K562 (cell line): Measurements from ENCODE around the gene CD248. TPM values are rescaled to one million over a fixed set of nuclear protein-coding genes. Genes with fewer than 3 reads are reported as not detected.

Source experiments
- CEBPB ChIP-seq: fragments of 450-650 bp; IDR thresholded peaks from 2 replicates; pipeline ENCODE4 v1.6.1; 2016; ENCODE audit warnings: missing genetic modification characterization, missing compliant biosample characterization
- CREB3 ChIP-seq: fragments of 450-650 bp; conservative IDR thresholded peaks from 2 replicates; pipeline ENCODE4 v1.6.1; 2016; ENCODE audit warnings: missing genetic modification characterization, low read depth, mild to moderate bottlenecking, missing compliant biosample characterization, moderate library complexity
- CUX1 ChIP-seq: fragments of 200-800 bp; sonication (Bioruptor generic); IDR thresholded peaks from 2 replicates; pipeline ENCODE4 v1.6.1; 2016; ENCODE audit warnings: missing genetic modification characterization, missing compliant biosample characterization
- EGR1 ChIP-seq: fragments of 450-650 bp; conservative IDR thresholded peaks from 2 replicates; pipeline ENCODE4 v1.6.1; 2017; ENCODE audit warnings: mild to moderate bottlenecking
- FOXP4 ChIP-seq: sonication (generic); formaldehyde crosslinking; IDR thresholded peaks from 2 replicates; pipeline ENCODE4 v1.8.0; 2022; ENCODE audit warnings: mild to moderate bottlenecking, missing genetic modification reagents, borderline replicate concordance
- HDAC2 ChIP-seq: fragments of 450-650 bp; IDR thresholded peaks from 2 replicates; pipeline ENCODE4 v1.6.1; 2016; ENCODE audit warnings: mild to moderate bottlenecking
- JUN ChIP-seq, 2 experiments: sonication (generic) in 1 of 2; formaldehyde crosslinking in 1 of 2; IDR thresholded peaks; 2 replicates each; pipeline versions ENCODE4 v1.6.1 to v1.8.0; 2012 to 2022; ENCODE audit warnings: borderline replicate concordance in 2 of 2, mild to moderate bottlenecking in 2 of 2, improper control_type of control experiment in 1 of 2, low read depth in 1 of 2, low read length in 1 of 2, missing genetic modification reagents in 1 of 2
- MAFF ChIP-seq: IDR thresholded peaks from 2 replicates; pipeline ENCODE4 v1.6.1; 2012; ENCODE audit warnings: low read length, improper control_type of control experiment
- NFATC3 ChIP-seq: fragments of 450-650 bp; IDR thresholded peaks from 2 replicates; pipeline ENCODE4 v1.6.1; 2017; ENCODE audit warnings: mild to moderate bottlenecking
- NRF1 ChIP-seq, 2 experiments: fragments of 450-650 bp; IDR thresholded peaks in 1 of 2; conservative IDR thresholded peaks in 1 of 2; 2 replicates each; pipeline ENCODE4 v1.6.1; 2014; ENCODE audit warnings: mild to moderate bottlenecking in 2 of 2
- POLR2A ChIP-seq: fragments of 450-650 bp; conservative IDR thresholded peaks from 2 replicates; pipeline ENCODE4 v1.6.1; 2016
- USF1 ChIP-seq: sonication (generic); formaldehyde crosslinking; IDR thresholded peaks from 2 replicates; pipeline ENCODE4 v1.9.0; 2022; ENCODE audit warnings: mild to moderate bottlenecking, missing genetic modification reagents
- XRCC5 ChIP-seq: fragments of 200-400 bp; formaldehyde crosslinking; IDR thresholded peaks from 2 replicates; pipeline ENCODE4 v1.6.1; 2017; ENCODE audit warnings: low read depth, mild to moderate bottlenecking, low read length
- YY1 ChIP-seq, 3 experiments: IDR thresholded peaks; 2 replicates each; pipeline ENCODE4 v1.6.1; 2011; ENCODE audit warnings: low read length in 2 of 3, mild to moderate bottlenecking in 2 of 3, moderate library complexity in 2 of 3, borderline replicate concordance in 1 of 3, control low read depth in 1 of 3, low read depth in 1 of 3; ENCODE audit not compliant: insufficient read depth in 3 of 3, insufficient replicate concordance in 2 of 3, control insufficient read depth in 1 of 3, insufficient read length in 1 of 3; ENCODE audit errors: extremely low read depth in 1 of 3
- ZNF23 ChIP-seq: fragments of 250-450 bp; sonication (Bioruptor Pico); IDR thresholded peaks from 2 replicates; pipeline ENCODE4 v1.4.0; 2020; ENCODE audit warnings: mild to moderate bottlenecking
- ZNF232 ChIP-seq: sonication (generic); formaldehyde crosslinking; IDR thresholded peaks from 2 replicates; pipeline ENCODE4 v1.8.0; 2022; ENCODE audit warnings: mild to moderate bottlenecking, missing genetic modification reagents
- ZNF561 ChIP-seq: fragments of 450-650 bp; formaldehyde crosslinking; conservative IDR thresholded peaks from 2 replicates; pipeline ENCODE4 v1.4.0; 2020; ENCODE audit warnings: mild to moderate bottlenecking, moderate library complexity
- polyA plus RNA-seq, 8 experiments: library from polyadenylated mRNA; depleted of rRNA in 4 of 8; stranded (reverse) in 5 of 8; unstranded in 3 of 8; fragments of >200 nt; fragmentation: Nextera tagmentation in 2 of 8; fragmentation: Illumina TruSeq in 1 of 8; extraction: Ambion mirVana in 2 of 8; extraction: Trizol in 1 of 8; gene quantifications; 2 replicates each; pipeline versions ENCODE4 v1.2.1 to v1.2.3, GENCODE V29; 2011 to 2014; ENCODE audit warnings: inconsistent platforms in 1 of 8, missing spikeins in 1 of 8
- total RNA-seq, 7 experiments: library from RNA; depleted of rRNA in 6 of 7; stranded (reverse); fragments of >200 nt in 6 of 7; fragmentation: Illumina TruSeq in 2 of 7; extraction: Trizol in 2 of 7; gene quantifications; 2 replicates each; pipeline versions ENCODE4 v1.2.1 to v1.2.3, GENCODE V29; 2011 to 2021; ENCODE audit warnings: low replicate concordance in 1 of 7

The CD248 gene
- total and polyA plus RNA-seq, 9 of the 15 experiments (the other 6 are each of a cell fraction or from before 2014, with no cell fraction given) = 0.09 TPM; not detected in 8

- peak; percentile 65; the same call in 1 of the 2 replicates for TF ChIP-seq XRCC5
- TF ChIP-seq HDAC2 = no peak
- TF ChIP-seq ZNF561 = no peak
- TF ChIP-seq MAFF = no peak
- no peak for TF ChIP-seq CUX1
- no peak for TF ChIP-seq NFATC3
- TF ChIP-seq POLR2A = peak; percentile 45; the same call in 1 of the 2 replicates
- peak in 1 of 2 experiments; percentile 16; a peak in 1 of 4 replicates for TF ChIP-seq NRF1 (conservative IDR thresholded peaks at IDR 0.05 in 1 of 2, IDR thresholded peaks at IDR 0.05 in 1 of 2)
- no peak for TF ChIP-seq ZNF23 (CRISPR knock-in tag)
- no peak for TF ChIP-seq YY1 (IDR thresholded peaks at IDR 0.05; ENCODE audit: borderline replicate concordance in 1 of 3, control insufficient read depth in 1 of 3, extremely low read depth in 1 of 3, insufficient read depth in 3 of 3, insufficient read length in 1 of 3, insufficient replicate concordance in 2 of 3, low read depth in 1 of 3, low read length in 2 of 3)
- TF ChIP-seq JUN (IDR thresholded peaks at IDR 0.05; ENCODE audit: borderline replicate concordance, low read depth, low read length) = peak; percentile 74; the same call in 1 of the 2 replicates
- 0 out of 2 replicates have a peak, but pooled peaks have one; percentile 49 for TF ChIP-seq JUN (CRISPR knock-in tag; IDR thresholded peaks at IDR 0.05; ENCODE audit: borderline replicate concordance)
- peak; percentile 89 for TF ChIP-seq FOXP4 (CRISPR knock-in tag)
- no peak for TF ChIP-seq CEBPB
- peak; percentile 87 for TF ChIP-seq USF1 (CRISPR knock-in tag)
- TF ChIP-seq EGR1 = peak; percentile 90
- no peak for TF ChIP-seq ZNF232
- TF ChIP-seq CREB3 (tag) = no peak
Observed at GRCh38 chr11:66336234-66337102, 19.6 kb upstream of the CD248 start, which contains the start of gene RIN1 (continued).
